K562 (cell line): Measurements from ENCODE around the gene ACER1.

Experiments used
- BRCA1 ChIP-seq, 2 experiments: fragments of 450-650 bp in 1 of 2; sonication (generic) in 1 of 2; formaldehyde crosslinking in 1 of 2; IDR thresholded peaks; 2 replicates each; pipeline versions ENCODE4 v1.5.0 to v1.6.1; 2017 to 2020; ENCODE audit warnings: mild to moderate bottlenecking in 1 of 2, missing genetic modification reagents in 1 of 2
- CTCF ChIP-seq, 3 experiments: IDR thresholded peaks in 2 of 3; conservative IDR thresholded peaks in 1 of 3; 2 replicates each; pipeline ENCODE4 v1.5.1; 2011 to 2012; ENCODE audit warnings: low read length in 3 of 3, mild to moderate bottlenecking in 3 of 3, control low read depth in 2 of 3, improper control_type of control experiment in 1 of 3, inconsistent platforms in 1 of 3, low read depth in 1 of 3, mixed read lengths in 1 of 3, moderate library complexity in 1 of 3; ENCODE audit not compliant: insufficient read depth in 2 of 3
- HDAC2 ChIP-seq: fragments of 450-650 bp; IDR thresholded peaks from 2 replicates; pipeline ENCODE4 v1.6.1; 2016; ENCODE audit warnings: mild to moderate bottlenecking
- RBBP5 ChIP-seq: fragments of 200-600 bp; sonication (generic); IDR thresholded peaks from 2 replicates; pipeline ENCODE4 v1.6.1; 2012; ENCODE audit warnings: borderline replicate concordance, mild to moderate bottlenecking, low read length, control low read depth, inconsistent platforms; ENCODE audit not compliant: insufficient read depth, poor library complexity, severe bottlenecking
- RNF2 ChIP-seq: sonication (generic); IDR thresholded peaks from 2 replicates; pipeline ENCODE4 v1.6.1; 2016
- YY1 ChIP-seq, 3 experiments: IDR thresholded peaks; 2 replicates each; pipeline ENCODE4 v1.6.1; 2011; ENCODE audit warnings: low read length in 2 of 3, mild to moderate bottlenecking in 2 of 3, moderate library complexity in 2 of 3, borderline replicate concordance in 1 of 3, control low read depth in 1 of 3, low read depth in 1 of 3; ENCODE audit not compliant: insufficient read depth in 3 of 3, insufficient replicate concordance in 2 of 3, control insufficient read depth in 1 of 3, insufficient read length in 1 of 3; ENCODE audit errors: extremely low read depth in 1 of 3
- ZKSCAN8 ChIP-seq: fragments of 200-800 bp; sonication (Bioruptor generic); IDR thresholded peaks from 2 replicates; pipeline ENCODE4 v1.6.1; 2016; ENCODE audit warnings: missing genetic modification characterization, missing compliant biosample characterization
- TF ChIP-seq, protein P1 (sequence below): sonication (generic); formaldehyde crosslinking; IDR thresholded peaks from 2 replicates; pipeline ENCODE4 v1.8.1; 2022; ENCODE audit warnings: missing genetic modification reagents

- TF ChIP-seq, protein P1, sequence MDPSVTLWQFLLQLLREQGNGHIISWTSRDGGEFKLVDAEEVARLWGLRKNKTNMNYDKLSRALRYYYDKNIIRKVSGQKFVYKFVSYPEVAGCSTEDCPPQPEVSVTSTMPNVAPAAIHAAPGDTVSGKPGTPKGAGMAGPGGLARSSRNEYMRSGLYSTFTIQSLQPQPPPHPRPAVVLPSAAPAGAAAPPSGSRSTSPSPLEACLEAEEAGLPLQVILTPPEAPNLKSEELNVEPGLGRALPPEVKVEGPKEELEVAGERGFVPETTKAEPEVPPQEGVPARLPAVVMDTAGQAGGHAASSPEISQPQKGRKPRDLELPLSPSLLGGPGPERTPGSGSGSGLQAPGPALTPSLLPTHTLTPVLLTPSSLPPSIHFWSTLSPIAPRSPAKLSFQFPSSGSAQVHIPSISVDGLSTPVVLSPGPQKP: no peak
- no peak for TF ChIP-seq BRCA1 (IDR thresholded peaks at IDR 0.05)
- no peak for TF ChIP-seq BRCA1 (CRISPR knock-in tag; IDR thresholded peaks at IDR 0.05)
- TF ChIP-seq YY1 (IDR thresholded peaks at IDR 0.05; ENCODE audit: borderline replicate concordance in 1 of 3, control insufficient read depth in 1 of 3, extremely low read depth in 1 of 3, insufficient read depth in 3 of 3, insufficient read length in 1 of 3, insufficient replicate concordance in 2 of 3, low read depth in 1 of 3, low read length in 2 of 3): no peak
- no peak for TF ChIP-seq RBBP5
- TF ChIP-seq RNF2: no peak
- TF ChIP-seq HDAC2: no peak
- TF ChIP-seq ZKSCAN8 (CRISPR knock-in tag): no peak
- no peak for TF ChIP-seq CTCF (IDR thresholded peaks at IDR 0.05 in 2 of 3, conservative IDR thresholded peaks at IDR 0.05 in 1 of 3; ENCODE audit: insufficient read depth in 2 of 3, low read depth in 1 of 3, low read length in 3 of 3)
These were observed 46.3 kb upstream of the ACER1 start for GRCh38 chr19:6379744-6380143.
